ENCODE data around the gene FAM234A.

The FAM234A gene

DNA sequence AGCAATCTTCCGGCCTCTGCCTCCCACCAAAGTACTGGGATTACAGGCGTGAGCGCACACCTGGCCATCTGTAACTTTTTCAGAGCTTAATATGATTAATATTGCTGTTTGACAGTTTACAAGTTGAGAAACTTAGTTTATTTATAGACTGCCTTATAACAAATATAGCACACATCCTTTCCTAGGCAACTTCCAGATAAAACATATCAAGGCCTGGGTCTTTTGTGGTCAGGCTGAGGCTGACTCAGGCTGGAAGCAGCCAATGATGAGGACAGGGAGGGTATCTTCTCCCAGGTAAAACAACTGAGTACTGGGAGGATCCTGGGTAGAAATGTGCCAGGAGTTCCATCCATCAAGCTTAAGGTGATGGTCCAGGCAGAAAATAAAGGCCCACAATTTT is 21.6 kb upstream of the FAM234A start:
- Histone ChIP-seq H3K4me3 (ENCODE audit: insufficient read depth, low read length, poor library complexity, severe bottlenecking) (no peak overlapping the region), H3F3A (ENCODE audit: insufficient read depth) (0 out of 2 replicates have a peak, but pooled peaks cover 4% of the 10 kb centered on the region), H3K27ac (ENCODE audit: low read depth, low read length) (no peak overlapping the region), H3K36me3 (ENCODE audit: low read length) (peaks cover 5% of the 10 kb centered on the region; the same call in 1 of the 2 replicates), H3K9me2 (replicated peaks; ENCODE audit: insufficient read depth, low read length) (no peaks in the 10 kb centered on the region), H3K4me2 (ENCODE audit: low read depth, low read length, poor library complexity, severe bottlenecking) (no peak overlapping the region), H2AFZ (ENCODE audit: low read depth, low read length, severe bottlenecking) (no peak overlapping the region), H3K79me2 (ENCODE audit: insufficient read depth, low read length) (peaks cover 56% of the 10 kb centered on the region), H3K9ac (ENCODE audit: low read length) (no peak overlapping the region), H3K9me3 (ENCODE audit: insufficient read depth, low read length) (no peaks in the 10 kb centered on the region), H4K20me1 (ENCODE audit: low read depth, low read length) (no peaks in the 10 kb centered on the region), H3K27me3 (ENCODE audit: low read length) (no peaks in the 10 kb centered on the region)
- TF ChIP-seq EZH2phosphoT487 (conservative IDR thresholded peaks at IDR 0.05; ENCODE audit: low read length) = no peak
- TF ChIP-seq, protein P1, sequence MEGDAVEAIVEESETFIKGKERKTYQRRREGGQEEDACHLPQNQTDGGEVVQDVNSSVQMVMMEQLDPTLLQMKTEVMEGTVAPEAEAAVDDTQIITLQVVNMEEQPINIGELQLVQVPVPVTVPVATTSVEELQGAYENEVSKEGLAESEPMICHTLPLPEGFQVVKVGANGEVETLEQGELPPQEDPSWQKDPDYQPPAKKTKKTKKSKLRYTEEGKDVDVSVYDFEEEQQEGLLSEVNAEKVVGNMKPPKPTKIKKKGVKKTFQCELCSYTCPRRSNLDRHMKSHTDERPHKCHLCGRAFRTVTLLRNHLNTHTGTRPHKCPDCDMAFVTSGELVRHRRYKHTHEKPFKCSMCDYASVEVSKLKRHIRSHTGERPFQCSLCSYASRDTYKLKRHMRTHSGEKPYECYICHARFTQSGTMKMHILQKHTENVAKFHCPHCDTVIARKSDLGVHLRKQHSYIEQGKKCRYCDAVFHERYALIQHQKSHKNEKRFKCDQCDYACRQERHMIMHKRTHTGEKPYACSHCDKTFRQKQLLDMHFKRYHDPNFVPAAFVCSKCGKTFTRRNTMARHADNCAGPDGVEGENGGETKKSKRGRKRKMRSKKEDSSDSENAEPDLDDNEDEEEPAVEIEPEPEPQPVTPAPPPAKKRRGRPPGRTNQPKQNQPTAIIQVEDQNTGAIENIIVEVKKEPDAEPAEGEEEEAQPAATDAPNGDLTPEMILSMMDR (IDR thresholded peaks at IDR 0.05; ENCODE audit: insufficient read depth, low read length, poor library complexity, severe bottlenecking) = no peak

DNA sequence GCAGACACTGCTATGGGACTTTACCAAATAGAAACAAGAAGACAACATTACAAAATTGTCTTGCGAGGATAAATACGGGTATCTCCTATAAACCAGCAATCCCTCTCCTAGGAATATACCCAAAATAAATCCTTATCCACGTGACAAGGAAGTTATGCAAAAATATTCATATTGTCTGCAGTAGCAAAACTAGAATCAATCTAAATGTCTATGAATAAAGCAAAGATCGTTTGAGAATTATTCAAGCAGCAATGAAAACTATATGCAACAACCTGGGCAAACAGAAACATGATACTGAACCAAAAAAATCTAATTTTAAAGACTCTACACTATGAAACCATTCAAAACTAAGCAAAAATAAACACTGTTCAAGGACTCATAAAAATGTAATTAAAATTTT is 14.6 kb upstream of the FAM234A start:
- Histone ChIP-seq H3K4me3 (ENCODE audit: insufficient read depth, low read length, poor library complexity, severe bottlenecking) (no peak overlapping the region), H3K79me2 (ENCODE audit: insufficient read depth, low read length) (peaks cover 42% of the 10 kb centered on the region; the same call in 1 of the 2 replicates), H3K9me3 (ENCODE audit: insufficient read depth, low read length) (no peaks in the 10 kb centered on the region), H3K27ac (ENCODE audit: low read depth, low read length) (no peak overlapping the region), H3K36me3 (ENCODE audit: low read length) (peaks cover 14% of the 10 kb centered on the region; the same call in 1 of the 2 replicates), H4K20me1 (ENCODE audit: low read depth, low read length) (no peaks in the 10 kb centered on the region), H3K9ac (ENCODE audit: low read length) (no peak overlapping the region), H3K27me3 (ENCODE audit: low read length) (no peaks in the 10 kb centered on the region), H2AFZ (ENCODE audit: low read depth, low read length, severe bottlenecking) (no peak overlapping the region), H3K9me2 (replicated peaks; ENCODE audit: insufficient read depth, low read length) (no peaks in the 10 kb centered on the region), H3K4me2 (ENCODE audit: low read depth, low read length, poor library complexity, severe bottlenecking) (no peak overlapping the region), H3F3A (ENCODE audit: insufficient read depth) (no peaks in the 10 kb centered on the region)
- TF ChIP-seq, protein P1 (IDR thresholded peaks at IDR 0.05; ENCODE audit: insufficient read depth, low read length, poor library complexity, severe bottlenecking) = no peak
- no peak for TF ChIP-seq EZH2phosphoT487 (conservative IDR thresholded peaks at IDR 0.05; ENCODE audit: low read length)

DNA sequence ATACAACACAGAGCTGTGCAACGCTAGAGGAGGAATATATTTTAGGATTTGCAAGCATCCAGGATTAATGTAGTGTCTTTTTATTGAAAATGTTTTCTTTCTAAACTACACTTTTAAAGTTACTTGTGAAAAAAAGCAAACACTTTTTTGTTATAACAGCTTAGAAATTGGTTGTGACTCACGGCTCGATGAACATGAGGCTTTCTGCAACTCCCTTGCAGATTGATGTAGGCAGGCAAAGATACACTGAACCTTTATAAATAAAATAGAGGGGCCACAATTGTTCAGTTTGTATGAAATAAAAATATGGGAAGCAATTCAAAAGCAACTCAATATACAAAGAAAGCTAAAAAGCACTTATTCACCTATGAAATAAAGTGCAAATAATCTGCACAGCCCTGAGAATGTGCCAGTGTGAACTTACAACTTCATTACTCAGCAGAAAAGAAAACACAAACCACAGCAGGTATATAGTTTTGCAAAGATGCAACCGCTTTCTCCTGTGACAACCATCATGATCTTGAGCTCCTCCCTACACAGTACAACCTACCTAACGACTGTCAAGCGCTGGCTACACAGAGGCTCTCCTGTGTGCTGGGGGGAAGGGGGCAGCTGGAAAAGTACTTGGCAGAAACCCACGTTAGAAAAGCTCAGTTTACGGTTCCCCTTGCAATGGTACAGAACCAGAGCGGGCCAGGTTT is 6.3 kb upstream of the FAM234A start:
- Histone ChIP-seq H3K4me2 (ENCODE audit: low read depth, low read length, poor library complexity, severe bottlenecking) (peak overlapping the region; percentile 93), H4K20me1 (ENCODE audit: low read depth, low read length) (peaks cover 16% of the 10 kb centered on the region), H2AFZ (ENCODE audit: low read depth, low read length, severe bottlenecking) (peak overlapping the region; percentile 68), H3K27me3 (ENCODE audit: low read length) (no peaks in the 10 kb centered on the region), H3F3A (ENCODE audit: insufficient read depth) (no peaks in the 10 kb centered on the region), H3K9ac (ENCODE audit: low read length) (peak overlapping the region; percentile 92), H3K79me2 (ENCODE audit: insufficient read depth, low read length) (peaks cover 41% of the 10 kb centered on the region), H3K9me2 (replicated peaks; ENCODE audit: insufficient read depth, low read length) (no peaks in the 10 kb centered on the region), H3K9me3 (ENCODE audit: insufficient read depth, low read length) (no peaks in the 10 kb centered on the region), H3K27ac (ENCODE audit: low read depth, low read length) (peak overlapping the region; percentile 67), H3K4me3 (ENCODE audit: insufficient read depth, low read length, poor library complexity, severe bottlenecking) (peak overlapping the region; percentile 83), H3K36me3 (ENCODE audit: low read length) (peaks cover 21% of the 10 kb centered on the region)
- TF ChIP-seq, protein P1 (IDR thresholded peaks at IDR 0.05; ENCODE audit: insufficient read depth, low read length, poor library complexity, severe bottlenecking) = no peak
- TF ChIP-seq EZH2phosphoT487 (conservative IDR thresholded peaks at IDR 0.05; ENCODE audit: low read length) = no peak
